Measurements from ENCODE around the gene MAST4.

Gene MAST4

GRCh38 chr5:66629446-66629845, 33.3 kb downstream of the MAST4 start:
- TF ChIP-seq CTCF (IDR thresholded peaks at IDR 0.05; ENCODE audit: low read depth, low read length), result no peak
- no peak overlapping the region for H3K4me3 ChIP-seq (ENCODE audit: low read depth, low read length)

- TF ChIP-seq CTCF (IDR thresholded peaks at IDR 0.05; ENCODE audit: low read depth, low read length), result no peak
- H3K4me3 ChIP-seq (ENCODE audit: low read depth, low read length), result no peak overlapping the region
These were observed 37.6 kb downstream of the MAST4 start for GRCh38 chr5:66633754-66634153.

- no peak for TF ChIP-seq CTCF (IDR thresholded peaks at IDR 0.05; ENCODE audit: low read depth, low read length)
- no peak overlapping the region for H3K4me3 ChIP-seq (ENCODE audit: low read depth, low read length)
These were observed 38.4 kb downstream of the MAST4 start for GRCh38 chr5:66634601-66635000.

GRCh38 chr5:66637994-66638393, 41.8 kb downstream of the MAST4 start:
- H3K4me3 ChIP-seq (ENCODE audit: low read depth, low read length), result no peak overlapping the region
- TF ChIP-seq CTCF (IDR thresholded peaks at IDR 0.05; ENCODE audit: low read depth, low read length), result no peak

GRCh38 chr5:66639037-66639436, 42.8 kb downstream of the MAST4 start:
- H3K4me3 ChIP-seq (ENCODE audit: low read depth, low read length), result no peak overlapping the region
- no peak for TF ChIP-seq CTCF (IDR thresholded peaks at IDR 0.05; ENCODE audit: low read depth, low read length)

GRCh38 chr5:66642538-66642937, 46.3 kb downstream of the MAST4 start:
- H3K4me3 ChIP-seq (ENCODE audit: low read depth, low read length), result no peak overlapping the region
- TF ChIP-seq CTCF (IDR thresholded peaks at IDR 0.05; ENCODE audit: low read depth, low read length), result no peak

- H3K4me3 ChIP-seq (ENCODE audit: low read depth, low read length), result no peak overlapping the region
- no peak for TF ChIP-seq CTCF (IDR thresholded peaks at IDR 0.05; ENCODE audit: low read depth, low read length)
These were observed 47.2 kb downstream of the MAST4 start for GRCh38 chr5:66643387-66643786.

All from WI38 (cell line).